Nucleus accumbens (tissue), 56 donors: ENCODE data around the gene RNU7-1.

Experiments used
- DNase-seq, 56 donors: peaks; one replicate each; lab custom pipeline; 2025; lab: John Stamatoyannopoulos, UW

RNU7-1 gene

DNA sequence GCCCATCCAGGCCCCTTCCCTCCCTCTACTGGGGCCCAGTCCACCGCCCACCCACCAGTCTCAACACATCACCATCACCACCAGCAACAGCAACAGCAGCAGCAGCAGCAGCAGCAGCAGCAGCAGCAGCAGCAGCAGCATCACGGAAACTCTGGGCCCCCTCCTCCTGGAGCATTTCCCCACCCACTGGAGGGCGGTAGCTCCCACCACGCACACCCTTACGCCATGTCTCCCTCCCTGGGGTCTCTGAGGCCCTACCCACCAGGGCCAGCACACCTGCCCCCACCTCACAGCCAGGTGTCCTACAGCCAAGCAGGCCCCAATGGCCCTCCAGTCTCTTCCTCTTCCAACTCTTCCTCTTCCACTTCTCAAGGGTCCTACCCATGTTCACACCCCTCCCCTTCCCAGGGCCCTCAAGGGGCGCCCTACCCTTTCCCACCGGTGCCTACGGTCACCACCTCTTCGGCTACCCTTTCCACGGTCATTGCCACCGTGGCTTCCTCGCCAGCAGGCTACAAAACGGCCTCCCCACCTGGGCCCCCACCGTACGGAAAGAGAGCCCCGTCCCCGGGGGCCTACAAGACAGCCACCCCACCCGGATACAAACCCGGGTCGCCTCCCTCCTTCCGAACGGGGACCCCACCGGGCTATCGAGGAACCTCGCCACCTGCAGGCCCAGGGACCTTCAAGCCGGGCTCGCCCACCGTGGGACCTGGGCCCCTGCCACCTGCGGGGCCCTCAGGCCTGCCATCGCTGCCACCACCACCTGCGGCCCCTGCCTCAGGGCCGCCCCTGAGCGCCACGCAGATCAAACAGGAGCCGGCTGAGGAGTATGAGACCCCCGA lies 6.8 kb upstream of the RNU7-1 start:
- peak in 10 of 56 donors; percentile 20 to 52 (median 46) for DNase-seq

- peak; percentile 54 to 96 (median 86) for DNase-seq
Measured at GRCh38 chr12:6937481-6938352, 5.9 kb upstream of the RNU7-1 start.

- DNase-seq, result peak in 2 of 56 donors; percentile 55 to 66
Measured at GRCh38 chr12:6938353-6939190, 5.0 kb upstream of the RNU7-1 start.

GRCh38 chr12:6939191-6939540 lies 4.5 kb upstream of the RNU7-1 start:
- no peak for DNase-seq

GRCh38 chr12:6941267-6941666 lies 2.3 kb upstream of the RNU7-1 start:
- peak in 1 of 56 donors; percentile 43 for DNase-seq

GRCh38 chr12:6941782-6942181 lies 1.8 kb upstream of the RNU7-1 start:
- no peak for DNase-seq

DNA sequence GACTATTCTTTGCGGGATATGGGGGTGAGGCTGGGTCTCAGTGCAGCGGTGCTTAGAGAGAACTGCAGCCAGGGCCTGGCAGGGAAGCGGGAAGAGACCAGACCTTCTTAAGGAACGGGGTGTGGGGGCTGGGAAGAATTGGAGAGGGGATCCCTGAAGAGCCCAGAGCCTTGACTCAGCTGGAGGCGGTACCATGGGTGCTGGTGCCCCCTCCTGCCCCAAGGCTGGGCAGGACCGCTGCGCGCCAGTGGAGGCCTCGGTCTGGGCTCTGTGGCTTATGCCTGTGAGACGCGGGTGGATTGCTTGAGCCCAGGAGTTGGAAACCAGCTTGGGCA lies 1.3 kb upstream of the RNU7-1 start:
- DNase-seq, result peak in 1 of 56 donors; percentile 34

DNA sequence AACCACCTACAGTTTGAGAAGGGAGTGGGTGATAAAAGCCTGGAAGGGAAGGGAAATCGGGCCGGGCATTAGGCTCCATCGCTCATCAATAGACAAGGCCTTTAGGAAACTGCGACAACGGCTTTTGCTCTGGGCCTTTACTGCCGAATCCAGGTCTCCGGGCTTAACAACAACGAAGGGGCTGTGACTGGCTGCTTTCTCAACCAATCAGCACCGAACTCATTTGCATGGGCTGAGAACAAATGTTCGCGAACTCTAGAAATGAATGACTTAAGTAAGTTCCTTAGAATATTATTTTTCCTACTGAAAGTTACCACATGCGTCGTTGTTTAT lies 261 bp upstream of the RNU7-1 start:
- DNase-seq, result peak; percentile 26 to 97 (median 79)

GRCh38 chr12:6944381-6945186 lies 968 bp downstream of the RNU7-1 start:
- peak; percentile 27 to 95 (median 84) for DNase-seq

DNA sequence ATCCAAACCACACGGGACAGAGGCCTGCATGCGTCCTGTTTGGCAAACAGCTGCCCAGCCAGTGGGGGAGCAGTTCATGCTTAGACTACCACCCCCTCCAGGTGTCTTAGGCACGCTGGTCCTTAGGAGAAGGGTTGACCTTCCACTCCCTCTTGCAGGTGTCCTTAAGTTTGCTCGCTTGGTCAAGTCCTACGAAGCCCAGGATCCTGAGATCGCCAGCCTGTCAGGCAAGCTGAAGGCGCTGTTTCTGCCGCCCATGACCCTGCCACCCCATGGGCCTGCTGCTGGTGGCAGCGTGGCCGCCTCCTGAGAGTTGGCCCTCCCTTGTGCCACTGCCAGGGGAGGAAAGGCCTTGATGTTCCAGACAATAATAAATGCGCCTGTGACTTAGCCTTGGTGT lies 2.0 kb downstream of the RNU7-1 start:
- DNase-seq, result no peak

DNA sequence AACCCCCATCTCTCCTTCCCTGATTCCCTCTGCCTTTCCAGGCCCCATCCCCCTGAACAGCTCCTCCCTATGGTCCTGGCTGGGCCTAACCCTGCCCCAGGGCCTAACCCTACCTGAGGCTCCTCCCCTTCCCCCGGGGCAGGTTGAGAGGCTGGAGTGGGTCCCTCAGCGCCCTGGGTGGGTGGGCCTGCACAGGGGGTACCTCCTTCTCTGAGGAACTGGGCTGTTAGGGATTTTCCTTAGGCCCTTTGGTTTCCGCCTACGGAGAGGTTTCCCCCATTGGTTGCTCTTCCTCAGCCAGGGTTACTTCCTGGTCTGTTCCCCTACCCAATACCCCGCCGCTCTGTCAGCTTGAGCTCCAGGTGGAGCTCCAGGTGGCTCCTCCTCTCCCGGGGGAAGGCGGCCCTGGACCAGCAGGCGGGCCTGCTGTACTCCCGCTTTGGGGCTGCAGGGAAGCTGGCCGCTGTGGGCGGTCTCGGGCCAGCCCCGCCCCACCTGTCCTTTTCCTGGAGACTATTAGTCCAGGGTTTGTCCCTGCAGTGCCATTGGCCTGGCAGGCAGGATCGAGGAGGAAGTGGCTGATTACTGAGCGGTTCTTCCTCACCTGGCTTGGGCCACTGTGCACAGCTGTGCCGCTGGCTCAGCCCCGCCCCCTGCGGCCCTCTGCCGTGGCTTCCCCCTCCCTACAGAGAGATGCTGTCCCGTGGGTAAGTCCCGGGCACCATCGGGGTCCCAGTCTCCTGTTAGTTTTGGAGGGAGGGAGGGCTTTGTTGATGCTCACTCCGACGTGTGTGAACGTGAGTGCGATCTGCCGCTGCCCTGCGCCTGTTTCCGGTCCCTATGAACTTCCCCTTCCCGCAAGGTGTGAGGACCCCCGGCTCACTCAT lies 2.7 kb downstream of the RNU7-1 start:
- no peak for DNase-seq

DNA sequence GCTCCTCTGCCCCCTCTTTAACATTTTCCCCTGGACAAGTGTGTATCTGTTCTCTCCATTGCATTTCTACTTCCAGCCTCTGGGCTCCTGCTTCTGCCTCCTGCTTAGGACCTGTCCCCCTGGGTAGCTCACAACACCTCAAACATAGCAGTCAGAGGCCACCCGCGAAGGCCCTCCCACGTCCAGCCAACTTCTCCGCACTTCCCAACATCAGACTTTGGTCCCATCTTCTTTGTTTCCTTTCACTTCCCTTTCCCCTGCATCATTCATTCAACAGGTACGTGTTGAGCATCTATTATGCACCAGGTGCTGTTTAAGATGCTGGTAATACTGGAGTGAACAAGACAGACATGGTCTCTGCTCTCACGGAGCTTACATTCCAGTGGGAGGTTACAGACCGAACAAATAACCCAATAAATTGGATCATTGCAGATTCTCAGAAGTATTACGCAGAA lies 3.3 kb downstream of the RNU7-1 start:
- DNase-seq, result no peak

- DNase-seq, result no peak
Measured at GRCh38 chr12:6947615-6948014, 4.0 kb downstream of the RNU7-1 start.

GRCh38 chr12:6948873-6949594 lies 5.4 kb downstream of the RNU7-1 start:
- no peak for DNase-seq

- DNase-seq, result no peak
Measured at GRCh38 chr12:6950401-6950801, 6.8 kb downstream of the RNU7-1 start.

GRCh38 chr12:6950811-6951540 lies 7.4 kb downstream of the RNU7-1 start, which contains the start of gene PTPN6:
Gene PTPN6, plus strand, starts transcription at chr12:6951356. Its CDS starts 157 bp downstream, at chr12:6951513.
- DNase-seq, result peak in 9 of 56 donors; percentile 14 to 43 (median 25)

- DNase-seq, result no peak
Measured at GRCh38 chr12:6951551-6952120, 8.0 kb downstream of the RNU7-1 start.
